Gastroesophageal sphincter (tissue), 3 donors: ENCODE data around the gene CCDC80.

Source experiments
- POLR2A ChIP-seq, 2 donors: fragments of 450-650 bp; IDR thresholded peaks; one replicate each; pipeline ENCODE4 v1.6.1; 2017; ENCODE audit warnings: antibody characterized with exemption in 2 of 2, mild to moderate bottlenecking in 2 of 2, moderate library complexity in 1 of 2
- TF ChIP-seq, protein P1 (sequence below), 4 experiments: fragments of 200-600 bp in 2 of 4; fragments of 450-650 bp in 2 of 4; sonication (generic) in 1 of 4; IDR thresholded peaks; one replicate each; pipeline ENCODE4 v1.5.1; 2017 to 2019; ENCODE audit warnings: antibody characterized with exemption in 4 of 4, mild to moderate bottlenecking in 2 of 4, moderate library complexity in 2 of 4

DNA sequence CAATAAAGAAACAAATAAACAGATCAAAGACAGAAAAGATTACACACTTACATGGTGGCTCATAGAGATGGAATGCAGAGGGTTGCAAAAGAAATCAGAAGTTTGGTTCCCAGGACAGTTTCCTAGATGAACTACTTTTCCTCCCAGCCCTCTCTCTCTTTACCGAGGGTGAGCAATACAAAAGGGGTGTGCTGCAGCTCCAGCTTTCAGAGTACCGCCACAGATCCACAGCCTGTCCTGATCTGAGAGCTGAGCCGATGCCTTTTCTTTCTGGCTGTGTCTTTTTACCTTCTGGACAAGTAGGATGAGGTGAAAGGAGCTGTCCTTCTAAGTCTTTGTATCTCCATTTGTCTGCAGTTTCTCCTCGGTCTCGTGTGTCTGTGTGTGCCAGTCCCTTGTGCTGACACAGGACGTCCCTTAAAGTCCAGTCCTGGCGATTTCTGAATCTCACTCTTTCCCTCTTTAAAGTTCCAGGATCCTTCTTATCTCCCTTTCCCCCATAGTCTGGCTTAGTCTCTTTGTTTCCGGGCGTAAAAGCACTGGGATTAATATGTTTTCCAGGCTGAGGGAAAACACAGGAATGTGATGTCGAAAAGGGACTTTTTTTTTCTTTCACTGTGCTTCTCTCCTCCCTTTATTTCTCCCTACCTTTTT, 540 bp downstream of the CCDC80 start:
- TF ChIP-seq, protein P1, sequence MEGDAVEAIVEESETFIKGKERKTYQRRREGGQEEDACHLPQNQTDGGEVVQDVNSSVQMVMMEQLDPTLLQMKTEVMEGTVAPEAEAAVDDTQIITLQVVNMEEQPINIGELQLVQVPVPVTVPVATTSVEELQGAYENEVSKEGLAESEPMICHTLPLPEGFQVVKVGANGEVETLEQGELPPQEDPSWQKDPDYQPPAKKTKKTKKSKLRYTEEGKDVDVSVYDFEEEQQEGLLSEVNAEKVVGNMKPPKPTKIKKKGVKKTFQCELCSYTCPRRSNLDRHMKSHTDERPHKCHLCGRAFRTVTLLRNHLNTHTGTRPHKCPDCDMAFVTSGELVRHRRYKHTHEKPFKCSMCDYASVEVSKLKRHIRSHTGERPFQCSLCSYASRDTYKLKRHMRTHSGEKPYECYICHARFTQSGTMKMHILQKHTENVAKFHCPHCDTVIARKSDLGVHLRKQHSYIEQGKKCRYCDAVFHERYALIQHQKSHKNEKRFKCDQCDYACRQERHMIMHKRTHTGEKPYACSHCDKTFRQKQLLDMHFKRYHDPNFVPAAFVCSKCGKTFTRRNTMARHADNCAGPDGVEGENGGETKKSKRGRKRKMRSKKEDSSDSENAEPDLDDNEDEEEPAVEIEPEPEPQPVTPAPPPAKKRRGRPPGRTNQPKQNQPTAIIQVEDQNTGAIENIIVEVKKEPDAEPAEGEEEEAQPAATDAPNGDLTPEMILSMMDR (IDR thresholded peaks at IDR 0.05), result no peak
- peak; percentile 10 to 29 for TF ChIP-seq POLR2A (IDR thresholded peaks at IDR 0.05)
